NCI-H526 treated with DMSO at 0.1 percent for 48 hours (cell line): Measurements from ENCODE around the gene CFI.

ENCODE experiments used
- DNase-seq: peaks from one replicate; lab custom pipeline; 2025; lab: John Stamatoyannopoulos, UW

Gene CFI

GRCh38 chr4:109801895-109802319, at the start of gene CFI:
Gene CFI, minus strand, starts transcription at chr4:109801999. Its CDS starts 28 bp downstream, at chr4:109801971.
- no peak for DNase-seq

DNA sequence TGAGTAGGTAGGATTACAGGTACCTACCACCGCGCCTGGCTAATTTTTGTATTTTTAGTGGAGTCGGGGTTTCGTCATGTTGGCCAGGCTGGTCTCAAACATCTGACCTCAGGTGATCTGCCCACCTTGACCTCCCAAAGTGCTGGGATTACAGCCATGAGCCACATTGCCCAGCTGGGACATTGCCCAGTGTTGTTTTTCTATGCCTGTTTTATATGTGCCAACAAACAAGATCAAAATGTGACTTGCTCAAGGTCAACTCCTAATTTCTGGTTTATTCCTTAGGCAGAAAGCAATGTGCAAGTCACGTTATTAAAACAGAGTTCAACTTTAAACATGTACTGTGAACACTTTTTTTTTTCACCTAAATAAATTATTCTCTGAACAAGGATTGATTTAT, 48.8 kb upstream of the CFI start:
- DNase-seq, result no peak

DNA sequence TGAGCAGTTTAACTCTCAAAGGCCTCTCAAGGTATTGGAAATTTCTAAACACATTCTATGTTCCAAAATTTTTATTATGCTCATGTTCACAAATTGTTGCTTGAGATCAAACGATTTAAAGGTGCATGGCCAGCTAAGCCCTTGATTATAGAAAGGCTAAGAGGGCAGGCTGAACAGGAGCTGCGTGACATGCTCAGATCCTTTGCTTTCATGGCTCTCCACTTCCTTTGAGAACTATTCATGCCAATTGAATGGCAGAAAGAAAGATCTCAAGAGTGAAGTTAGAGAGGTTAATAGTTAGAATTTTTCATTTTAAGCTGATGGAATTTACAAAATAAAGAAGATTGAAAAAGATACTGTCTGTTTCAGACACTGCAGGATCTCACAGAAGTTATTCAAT, 46.7 kb upstream of the CFI start:
- no peak for DNase-seq

- no peak for DNase-seq
Measured at GRCh38 chr4:109847896-109848442, 46.2 kb upstream of the CFI start, which contains the start of gene LRIT3. Gene LRIT3, plus strand, starts transcription at chr4:109848107. Its CDS starts 95 bp downstream, at chr4:109848202.

- DNase-seq, result no peak
Measured at GRCh38 chr4:109846395-109847098, 44.7 kb upstream of the CFI start.

- DNase-seq, result no peak
Measured at GRCh38 chr4:109836985-109837384, 35.2 kb upstream of the CFI start.

- no peak for DNase-seq
Measured at GRCh38 chr4:109833756-109834155, 32.0 kb upstream of the CFI start.

- no peak for DNase-seq
Measured at GRCh38 chr4:109827672-109828071, 25.9 kb upstream of the CFI start, which contains the start of gene RRH. Gene RRH, plus strand, starts transcription at chr4:109827972. Its CDS starts 56 bp downstream, at chr4:109828028.

- no peak for DNase-seq
Measured at GRCh38 chr4:109826719-109827118, 24.9 kb upstream of the CFI start.

DNA sequence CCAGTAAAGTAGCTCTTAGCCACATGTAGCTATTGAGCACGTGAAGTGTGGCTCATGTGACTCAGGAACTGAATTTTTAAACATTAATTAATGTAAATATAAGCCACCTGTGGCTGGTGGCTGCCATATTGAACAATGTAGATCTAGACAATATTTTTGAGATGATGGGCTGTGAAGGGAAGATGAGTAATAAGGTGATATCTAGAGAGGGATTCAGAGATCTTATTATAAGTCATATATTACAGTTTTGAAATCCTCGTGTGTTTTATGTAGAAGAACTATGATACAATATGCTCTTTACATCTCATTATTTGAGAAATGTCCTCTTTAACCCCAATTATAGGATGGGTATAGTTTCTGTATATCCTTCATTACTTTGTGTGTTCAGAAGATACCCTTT, 19.4 kb upstream of the CFI start:
- no peak for DNase-seq

DNA sequence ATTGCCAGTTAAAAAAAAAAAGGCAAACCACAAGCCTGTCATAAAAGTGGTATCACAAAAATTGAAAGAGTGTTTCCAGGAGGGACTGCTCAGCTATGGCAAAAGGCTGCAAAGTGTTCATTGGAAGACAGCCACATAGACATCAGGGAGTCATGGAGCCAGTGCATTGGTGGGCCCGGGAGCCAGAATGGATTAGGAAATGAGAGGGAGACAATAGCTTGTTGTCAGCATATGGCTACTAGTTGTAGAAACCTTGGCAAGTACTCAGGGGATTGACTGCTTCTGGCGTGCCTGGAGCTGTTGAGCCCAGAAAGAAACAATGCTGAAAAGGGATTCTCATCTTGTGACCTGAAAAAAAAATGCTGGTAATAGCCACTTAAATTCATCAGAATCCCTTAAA, 18.8 kb upstream of the CFI start:
- no peak for DNase-seq

DNA sequence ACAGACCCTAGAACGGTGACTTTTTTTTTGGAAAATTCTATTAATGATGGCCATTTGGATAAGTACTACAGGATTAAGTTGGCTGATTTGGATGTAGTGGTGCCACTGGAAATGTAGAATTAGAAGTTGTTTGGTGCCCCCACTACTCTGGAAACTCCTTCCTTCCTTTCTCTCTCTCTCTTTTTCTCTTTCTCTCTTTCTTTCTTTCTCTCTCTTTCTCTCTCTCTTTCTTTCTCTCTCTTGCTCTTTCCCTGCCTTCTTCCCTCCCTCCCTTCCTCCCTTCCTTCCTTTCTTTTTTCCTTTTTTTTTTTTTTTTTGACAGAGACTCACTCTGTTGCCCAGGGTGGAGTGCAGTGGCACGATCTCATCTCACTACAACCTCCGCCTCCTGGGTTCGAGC, 16.5 kb upstream of the CFI start:
- DNase-seq, result no peak

DNA sequence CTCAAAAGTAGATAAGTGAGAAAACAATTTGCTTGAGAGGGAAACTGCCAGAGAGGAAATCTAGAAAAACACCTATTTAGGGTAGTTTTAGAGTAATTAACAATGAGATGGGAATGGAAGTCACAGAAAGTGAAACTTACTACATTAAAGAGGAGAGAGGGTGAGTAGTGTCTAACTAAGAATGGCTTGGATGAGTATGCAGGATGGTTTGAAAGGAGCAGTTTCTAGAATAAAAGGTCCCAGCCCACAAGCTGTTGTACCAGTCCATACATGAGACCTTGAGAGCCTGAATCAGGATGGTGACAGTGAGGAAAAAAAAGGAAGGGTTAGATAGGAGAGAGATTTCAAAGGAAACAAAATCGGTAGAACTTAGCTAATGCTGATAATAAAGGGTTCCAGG, 15.1 kb upstream of the CFI start:
- DNase-seq, result no peak

DNA sequence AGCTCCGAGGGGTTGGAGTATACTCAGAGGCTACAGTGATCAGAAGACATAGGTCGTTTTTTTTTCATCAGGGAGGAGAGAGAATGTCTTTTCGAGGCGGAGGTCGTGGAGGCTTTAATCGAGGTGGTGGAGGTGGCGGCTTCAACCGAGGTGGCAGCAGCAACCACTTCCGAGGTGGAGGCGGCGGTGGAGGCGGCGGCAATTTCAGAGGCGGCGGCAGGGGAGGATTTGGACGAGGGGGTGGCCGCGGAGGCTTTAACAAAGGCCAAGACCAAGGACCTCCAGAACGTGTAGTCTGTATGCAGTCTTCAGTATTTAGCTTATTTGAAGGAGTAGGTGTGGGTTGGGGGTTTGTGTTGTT, 14.3 kb upstream of the CFI start:
- DNase-seq, result no peak

DNA sequence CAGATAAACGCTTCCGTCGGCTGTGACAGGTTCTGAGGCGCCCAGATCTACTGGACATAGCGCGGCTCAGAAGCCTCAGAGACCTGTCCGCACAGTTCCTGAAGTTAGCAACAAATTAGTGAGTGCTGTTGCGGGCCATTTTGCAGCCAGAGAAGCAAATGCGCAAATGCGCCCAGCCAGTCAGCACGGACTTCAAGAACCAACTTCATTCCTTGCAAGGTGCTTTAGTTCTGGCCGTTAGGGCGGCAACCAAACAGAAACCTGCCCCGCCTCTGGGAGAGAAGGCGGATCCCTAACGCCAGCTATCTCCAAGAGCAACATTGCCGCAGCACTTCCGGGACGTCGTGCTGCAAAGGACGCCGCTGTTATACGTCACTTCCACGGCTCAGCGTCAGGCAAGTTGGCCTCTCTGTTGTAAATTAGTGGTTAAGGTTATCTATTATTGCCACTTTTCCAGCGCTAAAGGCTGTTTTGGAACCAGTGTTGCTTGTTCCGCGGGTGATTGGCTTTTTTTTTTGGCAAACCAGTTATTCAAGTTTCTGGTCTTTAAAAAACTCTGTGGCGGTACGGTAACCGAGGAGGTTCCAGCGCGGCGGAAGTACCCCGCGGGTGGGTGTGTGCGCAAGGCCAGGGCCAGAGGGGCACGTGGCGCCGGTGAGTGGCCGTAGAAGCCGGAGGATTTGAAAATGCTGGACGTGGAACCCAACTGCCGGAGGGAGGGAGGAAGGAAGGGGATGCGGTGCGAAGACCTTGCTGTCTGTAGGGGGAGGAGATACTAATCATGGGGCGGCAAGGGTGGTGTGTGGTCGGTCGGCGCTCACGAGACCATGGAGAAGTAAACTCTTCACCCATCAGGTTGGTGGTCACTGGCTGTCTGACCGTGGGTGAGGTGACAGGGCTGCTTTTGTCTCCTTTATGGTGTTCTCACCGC, 13.6 kb upstream of the CFI start, which contains the start of gene GAR1:
TSS of gene GAR1 (plus strand) at position 612 of the 931 bp plus-strand sequence. CDS start 403 bp downstream, outside the sequence.
- DNase-seq, result peak; percentile 87

DNA sequence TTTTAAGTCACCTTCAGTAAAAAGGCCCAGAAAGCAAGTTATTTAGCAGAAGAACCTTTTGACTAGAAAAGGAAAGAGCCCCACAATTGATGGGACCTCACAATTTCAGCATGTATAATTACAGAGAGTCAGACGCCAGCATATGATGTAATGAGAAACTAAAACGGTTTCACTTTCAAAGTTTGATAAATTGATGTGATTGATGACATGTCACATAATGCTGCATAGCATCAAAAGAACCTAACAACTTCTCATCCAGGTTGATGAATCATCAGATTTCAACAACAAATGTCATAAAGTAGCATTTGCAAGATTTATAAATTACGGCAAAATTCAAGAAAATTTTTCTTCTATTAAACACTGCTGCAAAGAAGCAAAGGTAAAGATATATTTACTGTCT, 9.9 kb upstream of the CFI start:
- no peak for DNase-seq

- no peak for DNase-seq
Measured at GRCh38 chr4:109810552-109811387, 9.0 kb upstream of the CFI start.

DNA sequence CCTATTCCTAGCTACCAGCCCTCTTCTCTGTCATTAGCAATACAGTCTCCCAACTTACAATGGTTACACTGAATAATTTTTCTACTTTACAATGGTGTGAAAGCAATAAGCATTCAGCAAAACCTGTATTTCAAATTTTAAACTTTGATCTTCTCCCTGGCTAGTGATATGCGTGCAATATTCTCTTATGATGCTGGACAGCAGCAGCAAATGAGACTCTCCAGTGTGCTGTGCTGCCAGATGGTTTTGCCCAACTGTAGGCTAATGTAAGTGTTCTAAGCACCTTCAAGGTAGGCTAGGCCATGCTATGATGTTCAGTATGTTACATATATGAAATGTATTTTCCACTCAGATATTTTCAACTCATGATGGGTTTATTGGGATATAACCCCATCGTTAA, 7.9 kb upstream of the CFI start:
- no peak for DNase-seq

DNA sequence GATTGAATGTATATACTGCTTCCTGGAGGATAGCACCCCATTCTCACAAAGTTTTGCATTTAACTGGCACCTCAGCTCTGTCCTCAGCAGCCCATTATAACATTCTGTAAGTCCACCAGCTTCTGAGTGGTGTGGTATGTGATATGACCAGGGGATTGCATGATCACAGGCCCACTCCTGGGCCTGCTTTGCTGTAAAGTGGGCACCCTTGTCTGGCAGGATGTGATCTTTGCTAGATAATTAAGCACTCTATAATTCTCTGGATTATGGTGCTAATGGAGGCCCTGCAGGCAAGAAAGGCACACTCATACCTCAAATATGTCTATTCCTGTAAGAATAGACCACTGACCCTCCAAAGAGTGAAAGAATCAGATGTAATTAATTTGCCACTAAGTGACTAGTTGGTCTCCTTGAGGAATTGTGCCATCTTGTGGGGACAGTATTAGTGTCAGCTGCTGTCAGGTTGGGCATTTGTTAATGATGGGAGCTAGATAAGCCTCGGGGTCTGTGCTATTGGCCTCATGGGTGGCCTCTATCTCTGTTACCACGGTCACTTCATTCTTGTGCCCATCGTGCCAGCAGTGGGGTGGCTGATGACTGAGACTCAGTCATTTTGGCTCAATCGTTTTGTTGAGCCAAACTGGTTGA, 2.2 kb upstream of the CFI start:
- peak; percentile 57 for DNase-seq

- no peak for DNase-seq
Measured at GRCh38 chr4:109801099-109801789, 555 bp downstream of the CFI start.

- no peak for DNase-seq
Measured at GRCh38 chr4:109798866-109799265, 2.9 kb downstream of the CFI start.
